Fibroblast of skin of left biceps (primary cell): ENCODE results near the gene CAVIN3.

Experiments
- DNase-seq, 2 experiments: peaks; one replicate each; pipeline ENCODE4 v3.0.0-alpha.2; 2013; ENCODE audit warnings: low read depth in 2 of 2

Gene CAVIN3

DNA sequence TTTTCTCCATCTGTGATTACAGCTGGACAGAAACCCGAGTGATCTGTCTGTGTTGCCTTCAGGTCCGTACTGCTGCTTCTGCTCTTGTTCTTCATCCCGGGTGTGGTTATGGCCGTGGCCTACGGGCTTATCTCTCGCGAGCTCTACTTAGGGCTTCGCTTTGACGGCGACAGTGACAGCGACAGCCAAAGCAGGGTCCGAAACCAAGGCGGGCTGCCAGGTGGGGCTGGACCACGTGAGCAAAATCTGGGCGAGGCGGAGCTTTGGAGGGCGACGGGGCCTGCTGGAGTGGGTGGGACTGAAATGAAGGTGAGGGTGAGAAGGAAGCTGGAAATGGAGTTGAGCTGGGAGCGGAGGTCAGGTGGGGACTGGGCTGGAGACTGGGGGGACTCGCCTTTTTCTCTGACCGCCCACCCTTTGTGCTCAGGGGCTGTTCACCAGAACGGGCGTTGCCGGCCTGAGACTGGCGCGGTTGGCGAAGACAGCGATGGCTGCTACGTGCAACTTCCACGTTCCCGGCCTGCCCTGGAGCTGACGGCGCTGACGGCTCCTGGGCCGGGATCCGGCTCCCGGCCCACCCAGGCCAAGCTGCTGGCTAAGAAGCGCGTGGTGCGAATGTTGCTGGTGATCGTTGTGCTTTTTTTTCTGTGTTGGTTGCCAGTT is 49.6 kb downstream of the CAVIN3 start:
- DNase-seq: no peak

GRCh38 chr11:6269994-6270393 is 50.3 kb downstream of the CAVIN3 start:
- no peak for DNase-seq
